ENCODE results near the gene RAD18.

RAD18 gene

GRCh38 chr3:8852511-8852910, 110.8 kb downstream of the RAD18 start:
- no peak overlapping the region for H3K27ac ChIP-seq (ENCODE audit: low read depth, low read length)
- H3K27me3 ChIP-seq (ENCODE audit: control insufficient read depth, low read length), result no peaks in the 10 kb centered on the region
- no peaks in the 10 kb centered on the region for H3K79me2 ChIP-seq (ENCODE audit: control insufficient read depth, low read length)
- H4K20me1 ChIP-seq (ENCODE audit: control insufficient read depth, insufficient read depth, low read depth, low read length), result no peaks in the 10 kb centered on the region
- no peaks in the 10 kb centered on the region for H3K4me1 ChIP-seq (ENCODE audit: control insufficient read depth, low read length)
- no peaks in the 10 kb centered on the region for H3F3A ChIP-seq (ENCODE audit: control insufficient read depth, insufficient read depth)
- H3K9me2 ChIP-seq (replicated peaks; ENCODE audit: control insufficient read depth, low read length), result no peaks in the 10 kb centered on the region
- no peak overlapping the region for H3K4me3 ChIP-seq (ENCODE audit: low read length)
- TF ChIP-seq EZH2phosphoT487 (IDR thresholded peaks at IDR 0.05; ENCODE audit: borderline replicate concordance, low read length) (no peak), CTCF (IDR thresholded peaks at IDR 0.05; ENCODE audit: low read depth, low read length, poor library complexity, severe bottlenecking) (no peak)
- no peak overlapping the region for H3K4me2 ChIP-seq (ENCODE audit: low read length)
- no peaks in the 10 kb centered on the region for H3K36me3 ChIP-seq (ENCODE audit: control insufficient read depth, low read length)
- no peaks in the 10 kb centered on the region for H3K9me3 ChIP-seq (ENCODE audit: control insufficient read depth, insufficient read depth, low read length)

- Histone ChIP-seq H3K4me2 (ENCODE audit: low read length) (no peak overlapping the region), H3K27ac (ENCODE audit: low read depth, low read length) (no peak overlapping the region), H3K9me3 (ENCODE audit: control insufficient read depth, insufficient read depth, low read length) (no peaks in the 10 kb centered on the region), H4K20me1 (ENCODE audit: control insufficient read depth, insufficient read depth, low read depth, low read length) (no peaks in the 10 kb centered on the region), H3K4me1 (ENCODE audit: control insufficient read depth, low read length) (no peaks in the 10 kb centered on the region), H3K36me3 (ENCODE audit: control insufficient read depth, low read length) (no peaks in the 10 kb centered on the region), H3K27me3 (ENCODE audit: control insufficient read depth, low read length) (no peaks in the 10 kb centered on the region), H3K4me3 (ENCODE audit: low read length) (no peak overlapping the region), H3K79me2 (ENCODE audit: control insufficient read depth, low read length) (no peaks in the 10 kb centered on the region), H3F3A (ENCODE audit: control insufficient read depth, insufficient read depth) (no peaks in the 10 kb centered on the region), H3K9me2 (replicated peaks; ENCODE audit: control insufficient read depth, low read length) (no peaks in the 10 kb centered on the region)
- TF ChIP-seq EZH2phosphoT487 (IDR thresholded peaks at IDR 0.05; ENCODE audit: borderline replicate concordance, low read length) (no peak), CTCF (IDR thresholded peaks at IDR 0.05; ENCODE audit: low read depth, low read length, poor library complexity, severe bottlenecking) (no peak)
Measured at GRCh38 chr3:8851703-8852102, 111.6 kb downstream of the RAD18 start.

- Histone ChIP-seq H3K4me3 (ENCODE audit: low read length) (no peak overlapping the region), H4K20me1 (ENCODE audit: control insufficient read depth, insufficient read depth, low read depth, low read length) (no peaks in the 10 kb centered on the region), H3F3A (ENCODE audit: control insufficient read depth, insufficient read depth) (no peaks in the 10 kb centered on the region), H3K9me2 (replicated peaks; ENCODE audit: control insufficient read depth, low read length) (no peaks in the 10 kb centered on the region), H3K4me1 (ENCODE audit: control insufficient read depth, low read length) (no peaks in the 10 kb centered on the region), H3K36me3 (ENCODE audit: control insufficient read depth, low read length) (no peaks in the 10 kb centered on the region), H3K79me2 (ENCODE audit: control insufficient read depth, low read length) (no peaks in the 10 kb centered on the region), H3K27ac (ENCODE audit: low read depth, low read length) (no peak overlapping the region), H3K27me3 (ENCODE audit: control insufficient read depth, low read length) (no peaks in the 10 kb centered on the region), H3K9me3 (ENCODE audit: control insufficient read depth, insufficient read depth, low read length) (no peaks in the 10 kb centered on the region), H3K4me2 (ENCODE audit: low read length) (no peak overlapping the region)
- TF ChIP-seq EZH2phosphoT487 (IDR thresholded peaks at IDR 0.05; ENCODE audit: borderline replicate concordance, low read length) (no peak), CTCF (IDR thresholded peaks at IDR 0.05; ENCODE audit: low read depth, low read length, poor library complexity, severe bottlenecking) (no peak)
Measured at GRCh38 chr3:8848696-8849131, 114.6 kb downstream of the RAD18 start.

- no peaks in the 10 kb centered on the region for H4K20me1 ChIP-seq (ENCODE audit: control insufficient read depth, insufficient read depth, low read depth, low read length)
- no peak overlapping the region for H3K4me2 ChIP-seq (ENCODE audit: low read length)
- H3K4me1 ChIP-seq (ENCODE audit: control insufficient read depth, low read length), result no peaks in the 10 kb centered on the region
- H3K9me3 ChIP-seq (ENCODE audit: control insufficient read depth, insufficient read depth, low read length), result no peaks in the 10 kb centered on the region
- H3K4me3 ChIP-seq (ENCODE audit: low read length), result no peak overlapping the region
- H3K79me2 ChIP-seq (ENCODE audit: control insufficient read depth, low read length), result no peaks in the 10 kb centered on the region
- H3K27ac ChIP-seq (ENCODE audit: low read depth, low read length), result no peak overlapping the region
- H3K36me3 ChIP-seq (ENCODE audit: control insufficient read depth, low read length), result no peaks in the 10 kb centered on the region
- no peaks in the 10 kb centered on the region for H3F3A ChIP-seq (ENCODE audit: control insufficient read depth, insufficient read depth)
- TF ChIP-seq CTCF (IDR thresholded peaks at IDR 0.05; ENCODE audit: low read depth, low read length, poor library complexity, severe bottlenecking), result no peak
- no peak for TF ChIP-seq EZH2phosphoT487 (IDR thresholded peaks at IDR 0.05; ENCODE audit: borderline replicate concordance, low read length)
- H3K9me2 ChIP-seq (replicated peaks; ENCODE audit: control insufficient read depth, low read length), result no peaks in the 10 kb centered on the region
- H3K27me3 ChIP-seq (ENCODE audit: control insufficient read depth, low read length), result no peaks in the 10 kb centered on the region
Measured at GRCh38 chr3:8847317-8847716, 116.0 kb downstream of the RAD18 start.
